DOHH2 (cell line): Measurements from ENCODE around the gene MYBPH.

Source experiments
- EZH2phosphoT487 ChIP-seq: fragments of 200-600 bp; sonication (generic); IDR thresholded peaks from 2 replicates; pipeline ENCODE4 v1.6.1; 2017; ENCODE audit warnings: borderline replicate concordance, mild to moderate bottlenecking, antibody characterized with exemption, low read length, moderate library complexity, mixed read lengths
- TF ChIP-seq, protein P1 (sequence below): fragments of 200-600 bp; sonication (generic); IDR thresholded peaks from one replicate; pipeline ENCODE4 v1.5.1; 2014; ENCODE audit warnings: antibody characterized with exemption, mild to moderate bottlenecking, low read depth, low read length; ENCODE audit not compliant: poor library complexity, severe bottlenecking

DNA sequence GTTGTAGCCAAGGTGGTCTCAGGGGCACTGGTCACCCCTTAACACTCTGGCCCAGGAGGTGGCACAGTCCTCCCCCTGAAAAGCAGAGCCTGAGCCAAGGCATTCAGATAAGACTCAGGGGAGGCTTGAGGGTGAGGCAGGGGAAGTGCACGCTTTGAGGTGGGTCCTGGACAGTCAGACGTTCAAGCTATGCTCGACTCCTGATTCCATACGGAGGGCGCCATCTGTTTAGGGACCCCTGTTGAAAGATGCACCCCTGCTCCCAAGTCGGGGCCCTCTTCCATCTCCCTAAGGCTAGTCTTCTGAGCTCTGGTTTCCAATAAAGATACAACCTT, 23.8 kb upstream of the MYBPH start:
- TF ChIP-seq, protein P1, sequence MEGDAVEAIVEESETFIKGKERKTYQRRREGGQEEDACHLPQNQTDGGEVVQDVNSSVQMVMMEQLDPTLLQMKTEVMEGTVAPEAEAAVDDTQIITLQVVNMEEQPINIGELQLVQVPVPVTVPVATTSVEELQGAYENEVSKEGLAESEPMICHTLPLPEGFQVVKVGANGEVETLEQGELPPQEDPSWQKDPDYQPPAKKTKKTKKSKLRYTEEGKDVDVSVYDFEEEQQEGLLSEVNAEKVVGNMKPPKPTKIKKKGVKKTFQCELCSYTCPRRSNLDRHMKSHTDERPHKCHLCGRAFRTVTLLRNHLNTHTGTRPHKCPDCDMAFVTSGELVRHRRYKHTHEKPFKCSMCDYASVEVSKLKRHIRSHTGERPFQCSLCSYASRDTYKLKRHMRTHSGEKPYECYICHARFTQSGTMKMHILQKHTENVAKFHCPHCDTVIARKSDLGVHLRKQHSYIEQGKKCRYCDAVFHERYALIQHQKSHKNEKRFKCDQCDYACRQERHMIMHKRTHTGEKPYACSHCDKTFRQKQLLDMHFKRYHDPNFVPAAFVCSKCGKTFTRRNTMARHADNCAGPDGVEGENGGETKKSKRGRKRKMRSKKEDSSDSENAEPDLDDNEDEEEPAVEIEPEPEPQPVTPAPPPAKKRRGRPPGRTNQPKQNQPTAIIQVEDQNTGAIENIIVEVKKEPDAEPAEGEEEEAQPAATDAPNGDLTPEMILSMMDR: no peak
- TF ChIP-seq EZH2phosphoT487: no peak
